GM19452 (cell line): ENCODE measurements around the gene VAV2.

Experiments
- ATAC-seq: cut with Tn5 transposase; IDR thresholded peaks from one replicate; pipeline ENCODE4 v1.9.1; 2021; ENCODE audit not compliant: unreplicated experiment

VAV2 gene

GRCh38 chr9:133882849-133883755 is 109.0 kb downstream of the VAV2 start:
- ATAC-seq: no peak

- no peak for ATAC-seq
These were observed 110.3 kb downstream of the VAV2 start for GRCh38 chr9:133881671-133882381.

GRCh38 chr9:133880851-133881661 is 111.1 kb downstream of the VAV2 start:
- no peak for ATAC-seq

GRCh38 chr9:133880136-133880535 is 112.0 kb downstream of the VAV2 start:
- ATAC-seq: no peak

GRCh38 chr9:133879615-133880014 is 112.5 kb downstream of the VAV2 start:
- ATAC-seq: no peak

- ATAC-seq: no peak
These were observed 113.7 kb downstream of the VAV2 start for GRCh38 chr9:133878402-133878801.

GRCh38 chr9:133877967-133878366 is 114.2 kb downstream of the VAV2 start:
- ATAC-seq: no peak

GRCh38 chr9:133877327-133877726 is 114.8 kb downstream of the VAV2 start:
- no peak for ATAC-seq

- ATAC-seq: no peak
These were observed 115.3 kb downstream of the VAV2 start for GRCh38 chr9:133876836-133877235.

- no peak for ATAC-seq
These were observed 116.0 kb downstream of the VAV2 start for GRCh38 chr9:133876144-133876543.

- ATAC-seq: no peak
These were observed 117.0 kb downstream of the VAV2 start for GRCh38 chr9:133875131-133875530.

GRCh38 chr9:133874659-133875058 is 117.5 kb downstream of the VAV2 start:
- ATAC-seq: no peak

GRCh38 chr9:133874060-133874657 is 118.0 kb downstream of the VAV2 start:
- no peak for ATAC-seq

GRCh38 chr9:133873461-133873891 is 118.6 kb downstream of the VAV2 start:
- ATAC-seq: no peak

- no peak for ATAC-seq
These were observed 119.1 kb downstream of the VAV2 start for GRCh38 chr9:133873009-133873408.

- no peak for ATAC-seq
These were observed 121.2 kb downstream of the VAV2 start for GRCh38 chr9:133870598-133871595.

- no peak for ATAC-seq
These were observed 122.3 kb downstream of the VAV2 start for GRCh38 chr9:133869674-133870405.

- no peak for ATAC-seq
These were observed 123.9 kb downstream of the VAV2 start for GRCh38 chr9:133868203-133868602.

GRCh38 chr9:133866946-133867345 is 125.2 kb downstream of the VAV2 start:
- no peak for ATAC-seq
